OCI-LY1 (cell line): ENCODE results near the gene ALLC.
"Not testable (repeated sequence)": the region's sequence is repeated elsewhere in the genome, so short reads cannot be mapped to it uniquely, and the experiment has no call there.

Experiments used
- H2AFZ ChIP-seq: fragments of 200-600 bp; sonication (generic), shearing (Covaris generic); 2 replicates; pipeline ENCODE4 v1.6.0; 2014; ENCODE audit warnings: antibody characterized with exemption, mild to moderate bottlenecking, low read length
- H3F3A ChIP-seq: fragments of 200-600 bp; sonication (generic), shearing (Covaris generic); 2 replicates; pipeline ENCODE4 v1.6.0; 2014; ENCODE audit warnings: mild to moderate bottlenecking, antibody characterized with exemption, low read length, moderate library complexity; ENCODE audit not compliant: insufficient read depth
- H3K27ac ChIP-seq: fragments of 200-600 bp; sonication (generic); 2 replicates; pipeline ENCODE4 v1.5.1; 2014; ENCODE audit warnings: low read length, mixed run types, mild to moderate bottlenecking, low read depth; ENCODE audit not compliant: poor library complexity, severe bottlenecking
- H3K27me3 ChIP-seq: fragments of 200-600 bp; sonication (generic); 2 replicates; pipeline ENCODE4 v1.6.0; 2014; ENCODE audit warnings: antibody characterized with exemption, mild to moderate bottlenecking, low read length, moderate library complexity; ENCODE audit not compliant: insufficient read depth
- H3K36me3 ChIP-seq: fragments of 200-600 bp; sonication (generic); 2 replicates; pipeline ENCODE4 v1.6.1; 2014; ENCODE audit warnings: mild to moderate bottlenecking, antibody characterized with exemption, low read length, moderate library complexity, mixed read lengths; ENCODE audit not compliant: insufficient read depth
- H3K4me1 ChIP-seq: fragments of 200-600 bp; sonication (generic); 2 replicates; pipeline ENCODE4 v1.5.1; 2014; ENCODE audit warnings: mild to moderate bottlenecking, low read length, moderate library complexity; ENCODE audit not compliant: insufficient read depth, severe bottlenecking
- H3K4me2 ChIP-seq: fragments of 200-600 bp; sonication (generic), shearing (Covaris generic); 2 replicates; pipeline ENCODE4 v1.6.1; 2014; ENCODE audit warnings: low read length
- H3K4me3 ChIP-seq: fragments of 200-600 bp; sonication (generic); 2 replicates; pipeline ENCODE4 v1.5.1; 2014; ENCODE audit warnings: low read length, low read depth, mild to moderate bottlenecking, mixed read lengths; ENCODE audit not compliant: poor library complexity, severe bottlenecking
- H3K79me2 ChIP-seq: fragments of 200-600 bp; shearing (Covaris generic); 2 replicates; pipeline ENCODE4 v1.6.1; 2016; ENCODE audit warnings: mixed run types, low read length, mixed read lengths; ENCODE audit not compliant: insufficient read depth
- H3K9ac ChIP-seq: fragments of 200-600 bp; sonication (generic), shearing (Covaris generic); 2 replicates; pipeline ENCODE4 v1.6.1; 2014; ENCODE audit warnings: mild to moderate bottlenecking, low read length, mixed read lengths
- H3K9me2 ChIP-seq: fragments of 200-600 bp; sonication (generic), shearing (Covaris generic); 2 replicates; pipeline ENCODE4 v1.6.1; 2014; ENCODE audit warnings: low read depth, mild to moderate bottlenecking, low read length, mixed read lengths
- H3K9me3 ChIP-seq: fragments of 200-600 bp; shearing (Covaris generic); 2 replicates; pipeline ENCODE4 v1.6.1; 2014; ENCODE audit warnings: low read length, mixed read lengths
- H4K20me1 ChIP-seq: fragments of 200-600 bp; sonication (generic), shearing (Covaris generic); 2 replicates; pipeline ENCODE4 v1.6.0; 2016; ENCODE audit warnings: mild to moderate bottlenecking, low read length; ENCODE audit not compliant: insufficient read depth
- EZH2 ChIP-seq: fragments of 200-600 bp; sonication (generic), shearing (Covaris generic); IDR thresholded peaks from 2 replicates; pipeline ENCODE4 v1.8.0; 2017; ENCODE audit warnings: borderline replicate concordance, mixed run types, mild to moderate bottlenecking, antibody characterized with exemption, low read length, moderate library complexity, mixed read lengths
- TF ChIP-seq, protein P1 (sequence below): fragments of 200-600 bp; sonication (generic), shearing (Covaris generic); IDR thresholded peaks from 2 replicates; pipeline ENCODE4 v1.5.1; 2017; ENCODE audit warnings: mild to moderate bottlenecking, antibody characterized with exemption, low read length, moderate library complexity, mixed read lengths

The ALLC gene

DNA sequence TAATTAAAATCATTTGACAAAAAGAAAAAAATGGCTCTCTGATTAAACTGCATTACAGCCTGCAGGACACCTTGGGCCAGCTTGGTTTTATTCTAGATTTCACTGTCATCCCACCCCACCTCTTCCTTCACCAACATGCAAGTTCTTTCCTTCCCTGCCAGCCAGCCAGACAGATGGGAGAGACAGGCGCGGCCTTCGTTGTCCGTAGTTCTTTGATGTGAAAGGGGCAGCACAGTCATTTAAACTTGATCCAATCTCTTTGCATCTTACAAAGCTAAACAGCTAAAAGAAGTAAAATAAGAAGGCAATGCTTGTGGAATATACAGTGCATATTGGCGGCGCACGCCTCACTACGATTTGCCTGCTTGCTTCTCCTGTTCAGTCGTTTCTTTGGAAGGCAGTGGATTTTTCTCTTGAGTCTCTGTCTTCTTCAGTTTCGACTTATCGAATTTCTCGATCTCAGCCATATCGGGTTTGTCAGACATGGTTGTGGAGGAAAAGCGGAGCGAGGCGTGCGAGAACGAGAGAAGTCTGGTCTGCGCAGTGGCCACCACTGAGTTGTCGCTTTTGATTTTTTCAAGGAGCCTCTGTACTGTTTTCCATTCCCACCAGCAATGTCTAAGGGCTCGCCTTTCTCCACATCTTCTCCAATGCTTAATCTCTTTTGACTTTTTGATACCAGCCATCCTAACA, 40.7 kb upstream of the ALLC start:
- H3K9ac ChIP-seq, result no peak overlapping the region
- H3K4me2 ChIP-seq, result no peak overlapping the region
- H3K27me3 ChIP-seq, result no peaks in the 10 kb centered on the region
- no peaks in the 10 kb centered on the region for H3K79me2 ChIP-seq
- no peak overlapping the region for H3K4me3 ChIP-seq
- no peaks in the 10 kb centered on the region for H3F3A ChIP-seq
- H3K9me2 ChIP-seq, result no peaks in the 10 kb centered on the region
- no peaks in the 10 kb centered on the region for H3K36me3 ChIP-seq
- H4K20me1 ChIP-seq, result no peaks in the 10 kb centered on the region
- no peak overlapping the region for H2AFZ ChIP-seq
- TF ChIP-seq, protein P1, sequence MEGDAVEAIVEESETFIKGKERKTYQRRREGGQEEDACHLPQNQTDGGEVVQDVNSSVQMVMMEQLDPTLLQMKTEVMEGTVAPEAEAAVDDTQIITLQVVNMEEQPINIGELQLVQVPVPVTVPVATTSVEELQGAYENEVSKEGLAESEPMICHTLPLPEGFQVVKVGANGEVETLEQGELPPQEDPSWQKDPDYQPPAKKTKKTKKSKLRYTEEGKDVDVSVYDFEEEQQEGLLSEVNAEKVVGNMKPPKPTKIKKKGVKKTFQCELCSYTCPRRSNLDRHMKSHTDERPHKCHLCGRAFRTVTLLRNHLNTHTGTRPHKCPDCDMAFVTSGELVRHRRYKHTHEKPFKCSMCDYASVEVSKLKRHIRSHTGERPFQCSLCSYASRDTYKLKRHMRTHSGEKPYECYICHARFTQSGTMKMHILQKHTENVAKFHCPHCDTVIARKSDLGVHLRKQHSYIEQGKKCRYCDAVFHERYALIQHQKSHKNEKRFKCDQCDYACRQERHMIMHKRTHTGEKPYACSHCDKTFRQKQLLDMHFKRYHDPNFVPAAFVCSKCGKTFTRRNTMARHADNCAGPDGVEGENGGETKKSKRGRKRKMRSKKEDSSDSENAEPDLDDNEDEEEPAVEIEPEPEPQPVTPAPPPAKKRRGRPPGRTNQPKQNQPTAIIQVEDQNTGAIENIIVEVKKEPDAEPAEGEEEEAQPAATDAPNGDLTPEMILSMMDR, result no peak
- H3K9me3 ChIP-seq, result 0 out of 2 replicates have a peak, but pooled peaks cover 2% of the 10 kb centered on the region
- no peak overlapping the region for H3K27ac ChIP-seq
- no peaks in the 10 kb centered on the region for H3K4me1 ChIP-seq

DNA sequence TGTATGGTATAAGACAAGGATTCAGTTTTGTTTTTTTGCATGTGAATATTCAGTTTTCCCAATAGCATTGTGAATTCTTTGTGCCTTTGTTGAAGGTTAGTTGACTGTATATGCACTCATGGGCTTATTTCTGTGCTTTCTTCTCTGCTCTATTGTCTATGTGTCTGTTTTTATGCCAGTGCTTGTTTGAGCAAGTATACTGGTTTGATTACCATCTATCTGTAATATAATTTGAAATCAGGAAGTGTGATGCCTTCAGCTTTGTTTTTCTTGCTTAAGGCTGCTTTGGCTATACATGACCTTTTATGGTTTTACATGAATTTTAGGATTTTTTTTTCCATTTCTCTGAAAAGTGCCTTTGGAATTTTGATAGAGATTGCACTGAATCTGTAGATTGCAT, 39.6 kb upstream of the ALLC start:
- H3K9me3 ChIP-seq, result 0 out of 2 replicates have a peak, but pooled peaks cover 2% of the 10 kb centered on the region
- no peaks in the 10 kb centered on the region for H3F3A ChIP-seq
- no peaks in the 10 kb centered on the region for H3K79me2 ChIP-seq
- no peak overlapping the region for H3K4me2 ChIP-seq
- no peak overlapping the region for H3K4me3 ChIP-seq
- H3K9ac ChIP-seq, result no peak overlapping the region
- no peaks in the 10 kb centered on the region for H3K27me3 ChIP-seq
- H3K27ac ChIP-seq, result no peak overlapping the region
- TF ChIP-seq EZH2, result no peak
- TF ChIP-seq, protein P1, result no peak
- no peaks in the 10 kb centered on the region for H3K36me3 ChIP-seq
- no peaks in the 10 kb centered on the region for H3K9me2 ChIP-seq
- H3K4me1 ChIP-seq, result no peaks in the 10 kb centered on the region
- H2AFZ ChIP-seq, result no peak overlapping the region
- H4K20me1 ChIP-seq, result no peaks in the 10 kb centered on the region

DNA sequence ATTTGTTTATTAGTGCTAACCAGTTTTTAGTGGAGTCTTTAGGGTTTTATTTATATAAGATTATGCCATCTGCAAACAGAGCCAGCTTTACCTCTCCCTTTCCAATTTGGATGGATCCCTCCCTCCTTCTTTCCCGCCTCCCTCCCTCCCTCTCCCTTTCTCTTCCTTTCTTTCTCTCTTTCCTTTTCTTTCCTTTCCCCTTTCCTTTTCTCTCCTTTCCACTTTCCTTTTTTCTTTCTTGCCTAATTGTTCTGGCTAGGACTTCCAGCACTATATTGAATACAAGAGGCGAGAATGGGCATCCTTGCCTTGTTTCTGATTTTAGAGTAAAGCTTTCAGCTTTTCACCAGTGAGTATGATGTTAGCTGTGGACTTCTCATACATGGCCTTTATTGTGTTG, 39.0 kb upstream of the ALLC start:
- H3K36me3 ChIP-seq, result no peaks in the 10 kb centered on the region
- no peak overlapping the region for H2AFZ ChIP-seq
- no peaks in the 10 kb centered on the region for H3K79me2 ChIP-seq
- no peak overlapping the region for H3K27ac ChIP-seq
- no peak overlapping the region for H3K9ac ChIP-seq
- H4K20me1 ChIP-seq, result no peaks in the 10 kb centered on the region
- H3K4me3 ChIP-seq, result no peak overlapping the region
- H3F3A ChIP-seq, result no peaks in the 10 kb centered on the region
- TF ChIP-seq, protein P1, result no peak
- no peak for TF ChIP-seq EZH2
- H3K27me3 ChIP-seq, result no peaks in the 10 kb centered on the region
- no peaks in the 10 kb centered on the region for H3K4me1 ChIP-seq
- H3K9me2 ChIP-seq, result no peaks in the 10 kb centered on the region
- no peak overlapping the region for H3K4me2 ChIP-seq
- 0 out of 2 replicates have a peak, but pooled peaks cover 2% of the 10 kb centered on the region for H3K9me3 ChIP-seq

DNA sequence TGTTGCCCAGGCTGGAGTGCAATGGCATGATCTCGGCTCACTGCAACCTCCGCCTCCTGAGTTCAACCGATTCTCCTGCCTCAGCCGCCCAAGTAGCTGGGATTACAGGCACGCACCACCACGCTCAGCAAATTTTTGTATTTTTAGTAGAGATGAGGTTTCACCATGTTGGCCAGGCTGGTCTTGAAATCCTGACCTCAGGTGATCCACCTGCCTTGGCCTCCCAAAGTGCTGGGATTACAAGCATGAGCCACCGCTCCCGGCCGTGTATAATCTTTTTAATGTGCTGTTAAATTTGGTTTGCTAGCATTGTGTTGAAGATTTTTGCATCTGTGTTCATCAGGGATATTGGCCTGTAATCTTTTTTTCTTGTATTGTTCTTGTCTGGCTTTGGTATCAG, 38.3 kb upstream of the ALLC start:
- H3K36me3 ChIP-seq, H3K9me2 ChIP-seq, H3K4me3 ChIP-seq, H3K4me2 ChIP-seq, H3K79me2 ChIP-seq, H2AFZ ChIP-seq, H3K27me3 ChIP-seq, H3K27ac ChIP-seq, H3F3A ChIP-seq, H3K9me3 ChIP-seq, H3K9ac ChIP-seq, H4K20me1 ChIP-seq, H3K4me1 ChIP-seq: not testable (repeated sequence)
